Neuronal stem cell (in vitro differentiated cells): Measurements from ENCODE around the gene MEGF10.

Experiments used
- DNase-seq: peaks from one replicate; pipeline ENCODE4 v3.0.0-alpha.2; 2013; ENCODE audit warnings: low spot score
- H2AFZ ChIP-seq: one replicate; pipeline ENCODE4 v1.6.1; 2013; ENCODE audit warnings: mild to moderate bottlenecking, low read length, inconsistent platforms
- H2AK5ac ChIP-seq: 2 replicates; pipeline ENCODE4 v1.6.1; 2013; ENCODE audit warnings: low read depth, mild to moderate bottlenecking, inconsistent platforms, low read length, moderate library complexity, mixed read lengths
- H2BK120ac ChIP-seq: 2 replicates; pipeline ENCODE4 v1.6.1; 2013; ENCODE audit warnings: low read depth, mild to moderate bottlenecking, inconsistent platforms, low read length, moderate library complexity, mixed read lengths
- H2BK12ac ChIP-seq: one replicate; pipeline ENCODE4 v1.6.1; 2013; ENCODE audit warnings: low read length, inconsistent platforms
- H2BK15ac ChIP-seq: 2 replicates; pipeline ENCODE4 v1.6.1; 2013; ENCODE audit warnings: mild to moderate bottlenecking, low read length, inconsistent platforms, mixed read lengths
- H2BK5ac ChIP-seq: one replicate; pipeline ENCODE4 v1.6.1; 2013; ENCODE audit warnings: inconsistent platforms, mild to moderate bottlenecking, low read length, moderate library complexity
- H3K14ac ChIP-seq: one replicate; pipeline ENCODE4 v1.6.1; 2013; ENCODE audit warnings: low read length, inconsistent platforms
- H3K18ac ChIP-seq: 2 replicates; pipeline ENCODE4 v1.6.1; 2013; ENCODE audit warnings: low read length, inconsistent platforms
- H3K23ac ChIP-seq: 2 replicates; pipeline ENCODE4 v1.6.1; 2013; ENCODE audit warnings: low read depth, mild to moderate bottlenecking, mixed read lengths, low read length, inconsistent platforms; ENCODE audit not compliant: poor library complexity
- H3K27ac ChIP-seq: replicated peaks from 3 replicates; pipeline ENCODE4 v1.5.1; 2013; ENCODE audit warnings: low read length, inconsistent platforms
- H3K27me3 ChIP-seq, 3 experiments: 2 replicates each; pipeline ENCODE4 v1.6.1; 2013; ENCODE audit warnings: low read length in 3 of 3, mild to moderate bottlenecking in 2 of 3, inconsistent platforms in 1 of 3, low read depth in 1 of 3, mixed read lengths in 1 of 3, moderate library complexity in 1 of 3; ENCODE audit not compliant: control insufficient read depth in 3 of 3, insufficient read depth in 3 of 3
- H3K36me3 ChIP-seq, 2 donors: replicated peaks in 1 of 2; 2 replicates each; pipeline ENCODE4 v1.6.1; 2013; ENCODE audit warnings: low read length in 2 of 2; ENCODE audit not compliant: control insufficient read depth in 2 of 2, insufficient read depth in 2 of 2
- H3K4ac ChIP-seq: 2 replicates; pipeline ENCODE4 v1.6.1; 2013; ENCODE audit warnings: inconsistent platforms, mild to moderate bottlenecking, low read length, moderate library complexity
- H3K4me1 ChIP-seq, 2 donors: 1 replicate in 1 of 2; 2 replicates in 1 of 2; pipeline ENCODE4 v1.6.1; 2013; ENCODE audit warnings: low read length in 2 of 2, low read depth in 1 of 2; ENCODE audit not compliant: control insufficient read depth in 2 of 2, insufficient read depth in 1 of 2
- H3K4me2 ChIP-seq: one replicate; pipeline ENCODE4 v1.6.1; 2013; ENCODE audit warnings: mild to moderate bottlenecking, low read length, inconsistent platforms; ENCODE audit not compliant: insufficient read depth, poor library complexity, severe bottlenecking
- H3K4me3 ChIP-seq, 2 donors: 2 replicates each; pipeline ENCODE4 v1.5.1; 2013; ENCODE audit warnings: low read length in 2 of 2, mild to moderate bottlenecking in 2 of 2, inconsistent platforms in 1 of 2, moderate library complexity in 1 of 2
- H3K79me1 ChIP-seq: one replicate; pipeline ENCODE4 v1.6.1; 2013; ENCODE audit warnings: low read depth, mild to moderate bottlenecking, inconsistent platforms, low read length, moderate library complexity
- H3K9ac ChIP-seq: one replicate; pipeline ENCODE4 v1.6.1; 2013; ENCODE audit warnings: mild to moderate bottlenecking, low read depth, low read length, inconsistent platforms; ENCODE audit not compliant: poor library complexity
- H3K9me3 ChIP-seq, 2 donors: replicated peaks in 1 of 2; 2 replicates each; pipeline versions ENCODE3 to v1.6.1; 2013; ENCODE audit warnings: low read length in 2 of 2, mild to moderate bottlenecking in 2 of 2, inconsistent platforms in 1 of 2, low read depth in 1 of 2, mixed read lengths in 1 of 2, moderate library complexity in 1 of 2; ENCODE audit not compliant: control insufficient read depth in 2 of 2, insufficient read depth in 1 of 2
- H4K8ac ChIP-seq: one replicate; pipeline ENCODE4 v1.6.1; 2013; ENCODE audit warnings: low read depth, mild to moderate bottlenecking, inconsistent platforms, low read length, moderate library complexity
- H4K91ac ChIP-seq: one replicate; pipeline ENCODE4 v1.6.1; 2013; ENCODE audit warnings: low read length, low read depth, mild to moderate bottlenecking, inconsistent platforms; ENCODE audit not compliant: poor library complexity
- WGBS, 2 donors: extraction: QIAGEN DNeasy Blood & Tissue Kit; methylation state at CpG; one replicate each; pipeline ENCODE4 v1.1.7; 2013; ENCODE audit warnings: missing lambda C conversion rate in 2 of 2, mixed read lengths in 1 of 2; ENCODE audit not compliant: insufficient read length in 2 of 2, insufficient replicate concordance in 1 of 2; ENCODE audit errors: extremely low coverage in 2 of 2; 5-methylcytosine and 5-hydroxymethylcytosine counted together

Gene MEGF10

DNA sequence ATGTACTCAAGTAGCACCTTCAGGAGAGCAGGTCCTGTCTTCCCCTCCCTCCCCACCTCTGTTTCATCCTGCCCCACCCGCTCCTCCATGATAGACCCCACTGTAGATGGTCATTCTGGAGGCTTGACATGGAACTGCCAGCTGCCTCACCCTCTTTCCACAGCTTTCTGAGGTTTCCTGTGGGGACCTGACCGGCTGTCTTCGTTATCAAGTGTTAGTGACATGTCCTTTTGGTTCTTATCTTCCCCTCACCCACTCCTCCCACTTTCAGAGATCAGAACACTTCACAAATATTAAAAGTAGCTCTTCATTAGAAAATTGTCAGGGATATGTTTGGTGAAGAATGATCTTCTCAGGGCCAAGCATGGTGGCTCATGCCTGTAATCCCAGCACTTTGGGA is 52.7 kb downstream of the MEGF10 start:
- H4K8ac ChIP-seq: no peak overlapping the region
- no peak overlapping the region for H4K91ac ChIP-seq
- H2AK5ac ChIP-seq: no peak overlapping the region
- no peak overlapping the region for H3K4ac ChIP-seq
- no peak overlapping the region for H3K23ac ChIP-seq
- H3K4me1 ChIP-seq: peaks cover 0 to 2% of the 10 kb centered on the region in 2 donors
- no peaks in the 10 kb centered on the region for H3K79me1 ChIP-seq
- H3K36me3 ChIP-seq: peaks cover 0 to 6% of the 10 kb centered on the region in 2 donors
- WGBS, 2 donors: no CpG with 5 or more reads among the region's 3 CpGs
- H2BK12ac ChIP-seq: no peak overlapping the region
- H3K18ac ChIP-seq: no peak overlapping the region
- H2BK15ac ChIP-seq: no peak overlapping the region
- no peak overlapping the region for H3K4me2 ChIP-seq
- no peak overlapping the region for H2AFZ ChIP-seq
- no peak overlapping the region for H3K27ac ChIP-seq
- no peak overlapping the region for H2BK5ac ChIP-seq
- no peak overlapping the region for H2BK120ac ChIP-seq
- H3K9me3 ChIP-seq: no peaks in the 10 kb centered on the region
- H3K4me3 ChIP-seq: no peak overlapping the region
- no peak overlapping the region for H3K9ac ChIP-seq
- no peaks in the 10 kb centered on the region for H3K27me3 ChIP-seq
- no peak overlapping the region for H3K14ac ChIP-seq
- no peak for DNase-seq

DNA sequence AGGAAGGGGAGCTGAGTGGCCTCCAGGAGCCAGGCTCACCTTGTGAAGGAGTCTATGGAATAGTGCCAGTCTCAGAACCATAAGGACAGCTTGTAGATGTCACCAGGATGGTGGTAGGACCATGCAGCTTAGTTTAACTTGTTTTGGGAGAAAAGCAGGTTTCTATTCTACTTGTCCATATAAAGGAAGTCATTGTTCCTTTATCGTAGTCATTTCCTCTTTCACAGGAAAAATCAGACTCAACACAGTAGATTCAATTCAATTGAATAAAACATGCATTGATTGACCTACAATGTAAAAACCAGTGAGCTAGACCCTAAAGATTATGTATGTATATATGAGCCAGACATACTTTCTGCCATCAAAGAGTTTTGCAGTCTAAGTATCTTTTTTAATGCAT is 53.3 kb downstream of the MEGF10 start:
- no peak for DNase-seq
- Histone ChIP-seq H2BK15ac (no peak overlapping the region), H4K8ac (no peak overlapping the region), H3K4me2 (no peak overlapping the region), H2BK12ac (no peak overlapping the region), H3K4me3 (no peak overlapping the region), H3K27me3 (no peaks in the 10 kb centered on the region), H3K79me1 (no peaks in the 10 kb centered on the region), H3K36me3 (peaks cover 0 to 6% of the 10 kb centered on the region in 2 donors), H3K9ac (no peak overlapping the region), H2BK120ac (no peak overlapping the region), H3K18ac (no peak overlapping the region), H3K4me1 (no peaks in the 10 kb centered on the region), H3K9me3 (no peaks in the 10 kb centered on the region), H3K23ac (no peak overlapping the region), H2AFZ (no peak overlapping the region), H2BK5ac (no peak overlapping the region), H4K91ac (no peak overlapping the region), H2AK5ac (no peak overlapping the region), H3K4ac (no peak overlapping the region), H3K27ac (no peak overlapping the region), H3K14ac (no peak overlapping the region)
- no CpG with 5 or more reads among the region's 1 CpG for WGBS, 2 donors

DNA sequence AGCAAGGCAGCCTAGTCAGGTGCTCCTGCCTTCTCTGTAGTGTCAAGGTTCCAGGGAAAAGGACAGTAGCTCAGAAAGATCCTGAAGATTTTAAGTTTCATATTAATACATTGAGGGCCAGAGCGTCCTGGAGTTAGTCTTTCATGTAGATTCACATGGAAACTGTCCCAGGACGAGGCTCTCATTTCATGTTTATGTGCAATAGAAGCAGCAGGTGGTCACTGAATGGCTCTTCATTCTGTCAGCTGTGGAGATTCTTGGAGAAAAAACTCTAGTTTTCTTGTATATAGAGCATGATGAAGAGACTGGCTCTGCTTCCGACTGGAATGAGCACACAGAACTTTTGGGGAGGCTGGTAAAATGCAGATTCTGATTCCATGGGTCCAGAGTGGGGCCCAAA is 54.3 kb downstream of the MEGF10 start:
- H2BK12ac ChIP-seq: no peak overlapping the region
- no peak overlapping the region for H3K18ac ChIP-seq
- H3K36me3 ChIP-seq: peaks cover 0 to 6% of the 10 kb centered on the region in 2 donors
- H3K27ac ChIP-seq: no peak overlapping the region
- H2BK120ac ChIP-seq: no peak overlapping the region
- H3K79me1 ChIP-seq: no peaks in the 10 kb centered on the region
- no CpG with 5 or more reads among the region's 3 CpGs for WGBS, 2 donors
- H2BK15ac ChIP-seq: no peak overlapping the region
- H2AK5ac ChIP-seq: no peak overlapping the region
- no peak overlapping the region for H3K14ac ChIP-seq
- H3K9me3 ChIP-seq: no peaks in the 10 kb centered on the region
- no peaks in the 10 kb centered on the region for H3K4me1 ChIP-seq
- H3K9ac ChIP-seq: no peak overlapping the region
- H3K4ac ChIP-seq: no peak overlapping the region
- no peak overlapping the region for H3K23ac ChIP-seq
- H3K4me2 ChIP-seq: no peak overlapping the region
- H2BK5ac ChIP-seq: no peak overlapping the region
- H3K27me3 ChIP-seq: no peaks in the 10 kb centered on the region
- H3K4me3 ChIP-seq: no peak overlapping the region
- no peak overlapping the region for H2AFZ ChIP-seq
- no peak overlapping the region for H4K8ac ChIP-seq
- no peak overlapping the region for H4K91ac ChIP-seq
- DNase-seq: no peak

DNA sequence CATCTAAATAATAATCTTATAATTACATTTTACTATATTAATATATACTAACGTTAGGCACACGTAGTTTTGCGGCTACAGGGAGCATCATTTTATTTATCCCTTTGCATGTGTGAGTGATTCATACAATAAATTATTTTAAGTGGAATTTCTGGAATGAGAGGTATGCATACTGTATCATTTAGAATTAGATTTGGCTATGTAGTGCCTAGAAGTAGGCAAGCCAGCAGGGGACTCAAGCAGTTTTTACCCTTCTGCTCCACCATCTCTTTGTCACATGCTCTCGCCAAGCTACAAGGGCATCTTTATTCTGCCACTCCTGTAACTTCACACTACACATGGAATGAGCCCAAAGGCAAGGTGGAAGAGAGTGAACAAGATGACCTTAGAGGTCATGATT is 60.8 kb downstream of the MEGF10 start:
- Histone ChIP-seq H3K23ac (no peak overlapping the region), H2BK15ac (no peak overlapping the region), H4K8ac (no peak overlapping the region), H3K4me1 (peaks cover 0 to 15% of the 10 kb centered on the region in 2 donors), H3K4me3 (no peak overlapping the region), H2BK5ac (no peak overlapping the region), H3K36me3 (no peaks in the 10 kb centered on the region), H3K27ac (no peak overlapping the region), H3K9me3 (no peaks in the 10 kb centered on the region), H4K91ac (no peak overlapping the region), H3K18ac (no peak overlapping the region), H2AK5ac (no peak overlapping the region), H3K9ac (no peak overlapping the region), H3K27me3 (no peaks in the 10 kb centered on the region), H3K14ac (no peak overlapping the region), H3K79me1 (no peaks in the 10 kb centered on the region), H3K4me2 (no peak overlapping the region), H2BK12ac (no peak overlapping the region), H3K4ac (no peak overlapping the region), H2BK120ac (no peak overlapping the region), H2AFZ (no peak overlapping the region)
- DNase-seq: no peak
- WGBS, 2 donors: no CpG with 5 or more reads among the region's 4 CpGs
